Liver (tissue), 3 donors: ENCODE results near the gene SLCO2A1.

ENCODE experiments used
- ATF3 ChIP-seq: IDR thresholded peaks from 2 replicates; pipeline ENCODE4 v1.6.1; 2016; ENCODE audit warnings: antibody characterized with exemption
- CTCF ChIP-seq: fragments of 150-350 bp; IDR thresholded peaks from 2 replicates; pipeline ENCODE4 v1.5.1; 2017; ENCODE audit warnings: improper control_type of control experiment, low read depth, low read length; ENCODE audit not compliant: missing input control
- FOXA1 ChIP-seq: IDR thresholded peaks from 2 replicates; pipeline ENCODE4 v1.6.1; 2016; ENCODE audit warnings: antibody characterized with exemption
- FOXA2 ChIP-seq: IDR thresholded peaks from 2 replicates; pipeline ENCODE4 v1.6.1; 2016; ENCODE audit warnings: antibody characterized with exemption
- GABPA ChIP-seq, 2 donors: IDR thresholded peaks in 1 of 2; conservative IDR thresholded peaks in 1 of 2; 2 replicates each; pipeline ENCODE4 v1.6.1; 2016; ENCODE audit warnings: antibody characterized with exemption in 2 of 2, mild to moderate bottlenecking in 1 of 2, moderate library complexity in 1 of 2
- MAX ChIP-seq: IDR thresholded peaks from 2 replicates; pipeline ENCODE4 v1.6.1; 2016; ENCODE audit warnings: antibody characterized with exemption
- RAD21 ChIP-seq, 2 donors: IDR thresholded peaks; 2 replicates each; pipeline ENCODE4 v1.6.1; 2016; ENCODE audit warnings: antibody characterized with exemption in 2 of 2, mild to moderate bottlenecking in 2 of 2
- REST ChIP-seq: IDR thresholded peaks from 2 replicates; pipeline ENCODE4 v1.6.1; 2016; ENCODE audit warnings: antibody characterized with exemption, mild to moderate bottlenecking
- SP1 ChIP-seq: IDR thresholded peaks from 2 replicates; pipeline ENCODE4 v1.6.1; 2018; ENCODE audit warnings: antibody characterized with exemption, mild to moderate bottlenecking
- YY1 ChIP-seq: IDR thresholded peaks from 2 replicates; pipeline ENCODE4 v1.6.1; 2016; ENCODE audit warnings: antibody characterized with exemption, mild to moderate bottlenecking
- ZBTB33 ChIP-seq: IDR thresholded peaks from 2 replicates; pipeline ENCODE4 v1.6.1; 2016; ENCODE audit warnings: antibody characterized with exemption
- donor health status: healthy.
- donor health status: healthy.

GRCh38 chr3:134068429-134068828 lies 38.7 kb upstream of the SLCO2A1 start:
- TF ChIP-seq FOXA1 (no peak), CTCF (no peak), REST (no peak), SP1 (no peak), RAD21 (IDR thresholded peaks at IDR 0.05) (no peak), ATF3 (no peak), GABPA (IDR thresholded peaks at IDR 0.05 in 1 of 2, conservative IDR thresholded peaks at IDR 0.05 in 1 of 2) (no peak), YY1 (no peak), ZBTB33 (no peak), MAX (no peak), FOXA2 (no peak)
